CD4-positive, alpha-beta T cell treated with Interleukin-12 subunit alpha and Interleukin-12 subunit beta, for 1 hour (primary cell): ENCODE measurements around the gene TMC6.

Experiments used
- DNase-seq: peaks from one replicate; pipeline ENCODE4 v3.0.0-alpha.2; 2020

TMC6 gene

DNA sequence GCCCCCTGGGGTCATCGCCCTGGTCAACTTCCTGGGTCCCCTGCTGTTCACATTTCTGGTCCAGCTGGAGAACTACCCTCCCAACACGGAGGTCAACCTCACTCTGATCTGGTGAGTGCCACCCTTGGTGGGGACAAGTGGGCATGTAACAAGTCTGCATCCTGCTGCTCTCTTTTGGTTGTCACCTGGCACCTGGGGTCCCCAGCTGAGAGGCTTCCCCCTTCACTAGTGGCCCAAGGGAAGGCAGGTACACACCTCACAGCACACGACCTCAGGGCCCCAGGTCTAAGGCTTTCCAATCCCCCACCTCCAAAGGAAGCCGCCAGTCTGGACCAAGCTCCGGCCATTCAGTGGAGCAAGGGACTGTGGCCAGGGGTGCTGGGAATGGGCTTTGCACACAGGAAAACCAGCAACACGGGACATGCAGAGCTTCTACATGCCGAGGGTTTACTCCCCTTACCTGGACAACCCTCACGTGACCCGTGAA is 6.4 kb upstream of the TMC6 start:
- DNase-seq: no peak

DNA sequence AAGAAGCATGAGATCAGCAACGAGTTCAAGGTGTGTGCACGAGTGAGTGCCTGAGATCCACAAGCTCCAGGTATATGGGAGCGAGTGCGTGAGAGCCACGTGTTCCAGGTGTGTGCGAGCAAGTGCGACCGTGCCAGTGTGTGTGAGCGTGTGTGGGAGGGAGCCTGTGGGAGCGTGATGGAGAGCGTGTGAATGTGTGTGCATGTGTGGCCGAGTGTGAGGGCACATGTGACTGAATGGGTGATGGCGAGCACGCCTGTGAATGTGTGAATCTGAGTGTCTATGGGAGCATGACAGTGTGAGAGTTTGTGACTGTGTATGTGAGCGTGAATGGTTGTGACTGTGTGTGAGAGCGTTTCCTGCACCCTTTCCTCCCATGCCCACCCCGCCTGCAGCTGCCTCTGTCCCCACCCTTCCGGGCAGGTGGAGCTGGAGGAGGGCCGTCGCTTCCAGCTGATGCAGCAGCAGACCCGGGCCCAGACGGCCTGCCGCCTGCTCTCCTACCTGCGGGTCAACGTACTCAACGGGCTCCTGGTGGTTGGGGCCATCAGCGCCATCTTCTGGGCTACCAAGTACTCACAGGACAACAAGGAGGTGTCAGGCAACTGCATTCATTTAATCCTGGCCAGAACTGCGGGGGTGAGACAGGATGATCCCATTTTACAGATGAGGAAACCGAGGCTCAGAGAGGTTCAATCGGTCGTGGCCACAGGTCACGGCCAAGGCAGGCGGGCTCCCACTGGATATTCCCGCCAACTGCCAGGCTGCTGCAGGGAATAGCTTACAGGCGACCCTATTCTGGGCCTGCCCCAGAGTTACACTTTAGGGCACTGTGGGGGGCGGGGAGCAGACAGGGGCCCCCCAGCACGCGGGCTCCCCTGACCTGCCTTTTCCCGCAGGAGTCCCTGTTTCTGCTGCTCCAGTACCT is 5.7 kb upstream of the TMC6 start:
- peak; percentile 89 for DNase-seq

DNA sequence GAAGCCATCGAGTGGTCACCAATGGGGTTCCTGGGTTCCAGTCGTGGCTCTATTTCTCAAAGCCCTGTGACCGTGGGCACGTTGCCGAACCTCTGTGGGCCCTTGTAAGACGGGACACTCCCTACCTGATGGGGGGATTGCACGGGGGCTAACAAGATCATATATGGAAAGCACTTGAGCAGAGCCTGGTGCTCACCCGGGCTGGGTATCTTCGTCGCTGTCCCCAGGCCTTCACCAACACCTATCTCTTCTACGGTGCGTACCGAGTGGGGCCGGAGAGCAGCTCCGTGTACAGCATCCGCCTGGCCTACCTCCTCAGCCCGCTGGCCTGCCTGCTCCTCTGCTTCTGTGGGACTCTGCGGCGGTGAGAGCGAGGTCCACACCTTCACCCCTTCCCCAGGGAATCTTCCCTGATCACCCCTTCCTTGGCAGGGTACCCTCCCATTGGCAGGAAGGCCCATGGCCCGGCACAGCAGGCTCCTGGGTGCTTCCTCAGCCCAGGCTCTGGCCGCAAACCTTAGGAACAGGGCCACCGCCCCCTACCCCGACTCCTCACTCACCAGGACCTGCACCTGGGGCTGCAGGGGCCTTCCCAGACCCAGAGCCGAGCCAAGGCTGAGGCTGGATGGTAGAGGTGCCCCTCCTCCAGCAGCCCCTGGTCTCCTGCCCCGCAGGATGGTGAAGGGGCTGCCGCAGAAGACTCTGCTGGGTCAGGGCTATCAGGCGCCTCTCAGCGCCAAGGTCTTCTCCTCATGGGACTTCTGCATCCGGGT is 4.8 kb upstream of the TMC6 start:
- peak; percentile 9 for DNase-seq

DNA sequence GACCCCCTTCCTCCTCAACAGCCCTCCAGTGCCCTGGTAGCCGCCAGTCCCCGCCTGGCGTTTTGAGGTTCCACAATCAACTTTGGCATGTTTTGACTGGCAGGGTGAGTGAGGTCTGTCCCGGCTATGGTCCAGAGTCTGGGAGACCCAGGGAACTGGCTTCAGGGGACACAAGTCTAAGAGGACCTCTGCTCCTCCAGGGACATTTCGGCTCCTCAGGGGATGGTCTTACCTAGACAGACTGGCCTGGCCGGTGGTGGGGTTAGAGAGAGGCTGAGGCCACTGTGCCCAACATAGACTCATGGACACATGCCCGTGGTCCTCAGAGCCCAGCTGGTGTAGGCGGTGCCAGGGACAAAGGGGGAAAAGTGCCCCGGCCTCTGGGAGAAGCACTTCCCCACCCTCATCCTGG is 4.2 kb upstream of the TMC6 start:
- no peak for DNase-seq

- peak; percentile 78 for DNase-seq
Observed at GRCh38 chr17:78132084-78132676, 3.6 kb upstream of the TMC6 start.

- DNase-seq: peak; percentile 40
Observed at GRCh38 chr17:78131172-78132083, 2.9 kb upstream of the TMC6 start.

DNA sequence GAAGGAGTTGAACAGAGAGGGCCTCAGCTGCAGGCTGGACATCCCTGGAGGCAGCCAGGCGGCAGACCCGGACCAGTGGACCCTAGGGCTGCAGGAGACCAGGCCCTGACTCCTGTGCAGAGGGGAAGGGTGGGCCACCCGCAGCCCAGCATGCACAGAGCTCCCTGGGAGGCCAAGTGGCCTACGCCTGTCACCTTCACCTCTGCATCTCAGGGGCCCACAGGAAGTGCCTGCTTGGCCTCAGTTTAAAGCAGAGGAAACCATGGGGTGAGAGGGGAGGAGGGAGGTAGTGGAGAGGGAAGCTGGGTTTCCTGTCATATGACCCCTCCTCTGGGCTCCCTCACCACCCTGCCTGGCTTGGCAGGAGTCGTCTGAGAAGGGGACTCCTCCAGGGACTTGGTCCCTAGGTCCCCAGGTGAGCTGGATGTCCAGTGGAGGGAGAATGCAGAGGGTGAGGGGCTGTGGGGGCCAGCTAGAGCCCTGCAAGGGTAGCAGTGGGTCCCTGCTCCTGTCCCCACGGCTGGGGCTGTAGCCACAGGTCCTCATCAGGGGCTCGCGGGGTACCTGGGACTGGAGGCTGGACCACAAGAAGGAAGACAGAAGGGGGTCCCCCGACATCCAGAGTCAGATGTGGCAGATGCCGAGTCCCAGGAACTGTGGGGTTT is 2.0 kb upstream of the TMC6 start, which contains the start of gene TMC8:
Gene TMC8 (plus strand): TSS at position 335 of the 665 bp plus-strand sequence. CDS start 818 bp downstream, outside the sequence.
- DNase-seq: peak; percentile 88

DNA sequence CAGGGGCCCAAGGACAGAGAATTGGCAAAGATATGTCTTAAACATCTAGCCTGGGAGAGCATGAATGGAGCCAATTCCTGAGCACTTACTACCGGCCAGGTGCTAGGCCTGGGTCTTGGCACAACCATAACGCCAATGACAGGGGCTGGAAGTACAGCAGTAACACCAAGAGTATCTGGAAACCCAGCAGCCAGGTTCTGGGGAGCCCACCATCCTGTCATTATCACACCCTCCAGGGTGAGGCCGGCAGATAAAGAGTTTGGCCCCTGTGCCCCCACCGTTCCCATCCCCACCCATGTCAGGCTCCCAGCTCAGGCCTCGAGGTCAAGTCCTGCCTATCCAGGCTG is 1.5 kb upstream of the TMC6 start:
- peak; percentile 35 for DNase-seq

DNA sequence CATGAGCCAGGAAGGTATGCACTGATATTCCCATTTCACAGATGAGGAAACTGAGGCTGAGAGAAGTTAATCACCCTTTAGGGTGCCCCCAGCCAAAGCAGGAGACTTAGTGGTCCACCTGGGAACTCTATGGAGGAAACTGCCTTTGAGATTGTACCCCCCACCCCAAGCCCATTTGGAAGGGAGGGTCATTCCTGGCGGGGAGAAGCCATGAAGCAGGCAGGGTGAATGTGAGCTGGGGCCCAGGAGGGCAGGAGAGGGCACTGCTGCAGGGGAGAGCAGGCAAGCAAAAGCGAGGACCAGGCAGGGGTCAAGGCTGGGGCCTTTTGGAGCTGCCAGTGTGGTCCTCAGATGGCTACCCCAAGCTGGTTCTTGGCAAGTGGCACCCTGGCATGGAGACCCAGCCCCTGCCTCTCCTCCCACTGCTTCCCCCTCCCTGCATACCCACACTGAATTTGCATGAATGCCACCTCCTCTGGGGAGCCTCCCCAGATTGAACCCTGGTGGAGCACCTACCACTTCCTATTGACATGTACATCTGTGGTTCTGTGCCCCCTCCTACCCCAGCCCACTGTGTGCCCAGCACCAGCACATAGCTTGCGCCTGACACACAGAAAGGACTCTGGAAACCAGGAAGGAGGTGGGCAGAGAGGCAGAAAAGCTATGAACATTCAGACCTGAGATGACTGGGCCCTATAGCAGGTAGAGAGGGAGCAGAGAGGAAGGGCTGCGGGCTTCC is 965 bp upstream of the TMC6 start:
- DNase-seq: peak; percentile 60

- DNase-seq: peak; percentile 18
Observed at GRCh38 chr17:78127888-78128550, 536 bp downstream of the TMC6 start.

DNA sequence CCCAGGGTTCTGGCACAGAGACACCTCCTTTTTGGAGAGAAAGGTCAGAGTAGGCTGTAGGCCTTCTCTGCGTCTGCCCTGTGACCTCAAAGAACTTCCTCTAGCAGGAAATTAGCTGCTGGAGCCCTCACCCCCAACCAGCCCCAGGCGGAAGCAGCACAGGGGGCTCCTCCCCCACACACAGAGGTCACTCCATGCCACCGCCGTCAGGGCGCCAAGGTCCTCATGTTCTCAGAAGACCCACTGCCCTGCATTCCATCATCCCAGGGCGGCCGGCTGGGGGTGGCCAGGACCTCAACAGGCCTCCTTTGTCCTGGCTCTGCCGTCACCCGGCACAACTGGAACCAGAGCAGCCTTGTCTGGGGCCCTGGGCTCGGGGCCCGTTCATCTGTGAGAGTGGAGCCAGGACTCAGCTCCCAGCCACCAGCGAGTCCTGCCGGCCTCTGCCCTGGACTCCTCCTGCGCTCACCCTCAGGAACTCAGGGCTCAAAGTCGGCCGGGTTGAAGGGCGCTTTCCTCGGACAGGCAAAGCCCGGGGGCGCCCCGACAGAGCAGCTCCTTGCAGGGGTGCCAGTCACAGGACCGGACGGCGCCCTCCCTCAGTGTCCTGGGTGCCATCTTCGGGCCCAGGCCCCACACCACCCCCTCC is 1.2 kb downstream of the TMC6 start:
- peak; percentile 79 for DNase-seq

GRCh38 chr17:78126895-78127238 is 1.7 kb downstream of the TMC6 start:
- peak; percentile 10 for DNase-seq

GRCh38 chr17:78125976-78126894 is 2.3 kb downstream of the TMC6 start:
- DNase-seq: no peak

GRCh38 chr17:78125138-78125913 is 3.2 kb downstream of the TMC6 start:
- peak; percentile 38 for DNase-seq

DNA sequence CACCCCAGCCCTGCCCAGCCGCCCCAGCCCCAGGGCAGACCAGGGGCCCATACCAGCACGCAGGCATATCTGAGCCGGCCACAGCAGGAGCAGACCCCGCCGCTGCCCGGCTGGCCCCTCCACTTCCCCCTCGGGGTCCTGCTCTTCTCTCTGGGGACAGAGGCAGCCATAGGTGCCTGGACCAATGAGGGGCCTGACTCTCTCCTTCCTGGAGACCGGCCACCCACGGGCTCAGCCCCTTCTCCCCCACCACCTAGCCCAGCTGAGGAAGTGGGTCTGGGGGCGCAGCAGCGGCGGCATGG is 3.8 kb downstream of the TMC6 start:
- DNase-seq: no peak

DNA sequence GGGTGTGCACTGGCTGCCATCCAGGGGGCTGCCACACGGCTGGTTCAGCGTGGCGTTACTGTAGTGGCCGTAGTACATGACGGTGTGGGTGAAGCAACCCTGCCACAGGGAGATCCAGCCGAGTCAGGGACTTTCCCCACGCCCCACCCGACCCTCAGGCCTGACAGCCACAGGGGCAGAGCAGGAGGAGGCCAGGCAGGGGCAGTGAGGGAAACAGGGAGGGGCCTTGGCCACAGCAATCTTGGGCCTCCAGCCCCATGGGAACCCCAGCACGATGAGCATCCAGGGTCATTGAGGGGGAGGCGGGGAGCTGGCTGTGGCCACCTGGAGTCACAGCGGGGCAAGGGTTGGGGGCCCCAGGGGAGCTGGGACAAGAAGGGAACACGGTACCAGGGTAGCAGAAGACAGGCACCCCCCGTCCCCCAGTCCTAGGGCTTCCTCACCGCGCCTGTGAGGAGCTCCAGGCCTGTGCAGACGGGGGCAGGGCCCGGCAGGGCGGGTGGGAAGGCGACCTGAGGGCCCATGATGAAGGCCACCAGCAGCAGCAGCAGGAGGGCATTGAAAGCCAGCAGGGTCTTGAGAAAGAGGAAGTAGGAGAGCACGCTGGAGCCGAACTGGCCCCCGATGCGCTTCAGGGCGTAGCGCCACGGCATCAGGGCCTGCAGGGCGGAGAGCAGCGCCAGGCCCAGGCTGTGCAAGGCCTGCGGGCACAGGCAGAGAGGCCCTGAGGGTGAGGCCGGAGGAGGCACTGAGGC is 4.3 kb downstream of the TMC6 start:
- DNase-seq: peak; percentile 26

- no peak for DNase-seq
Observed at GRCh38 chr17:78123258-78123929, 5.2 kb downstream of the TMC6 start.
